ENCODE measurements around the gene ZNF423.

- no peak for TF ChIP-seq CTCF (IDR thresholded peaks at IDR 0.05; ENCODE audit: insufficient read depth, low read depth, low read length)
- no peak for TF ChIP-seq EZH2 (IDR thresholded peaks at IDR 0.05; ENCODE audit: insufficient read depth, low read length)
Measured at GRCh38 chr16:49443576-49443975, 412.3 kb downstream of the ZNF423 start.

Measured in astrocyte (in vitro differentiated cells and primary cell).